Cardiac fibroblast (primary cell): ENCODE measurements around the gene HDAC9.
A peak's percentile ranks its signal among the peaks of the same experiment; 100 is the strongest.

ENCODE experiments used
- DNase-seq, 2 donors: peaks; one replicate each; pipeline versions ENCODE4 v3.0.0 to v3.0.0-alpha.2; 2010; ENCODE audit warnings: low read depth in 2 of 2
- H3K4me3 ChIP-seq, 2 donors: replicated peaks in 1 of 2; 1 replicate in 1 of 2; 2 replicates in 1 of 2; pipeline ENCODE4 v1.5.1; 2011; ENCODE audit warnings: low read depth in 2 of 2, low read length in 2 of 2, mild to moderate bottlenecking in 2 of 2, moderate library complexity in 1 of 2
- TF ChIP-seq, protein P1 (sequence below): IDR thresholded peaks from one replicate; pipeline ENCODE4 v1.5.1; 2011; ENCODE audit warnings: low read depth, mild to moderate bottlenecking, low read length, inconsistent platforms

HDAC9 gene

DNA sequence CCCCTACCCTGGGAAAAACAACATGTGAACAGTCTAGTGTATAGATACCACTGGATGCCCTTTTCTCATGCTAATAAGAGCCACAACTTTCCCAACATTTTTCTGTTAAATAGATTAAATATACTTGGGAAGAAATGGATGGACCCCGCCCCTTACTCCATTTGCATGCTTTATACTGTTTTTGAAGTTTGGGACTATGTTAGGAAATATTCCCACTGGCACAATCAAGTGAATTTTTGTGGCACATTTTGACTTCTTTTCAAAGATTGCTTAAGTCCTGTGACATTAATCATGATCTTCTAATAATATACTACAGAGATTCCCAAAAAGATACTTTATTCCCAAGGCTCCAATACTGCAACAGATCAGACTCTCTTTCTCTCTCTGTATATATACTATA, 405.3 kb downstream of the HDAC9 start:
- peak; percentile 24 to 39 for DNase-seq
- TF ChIP-seq, protein P1, sequence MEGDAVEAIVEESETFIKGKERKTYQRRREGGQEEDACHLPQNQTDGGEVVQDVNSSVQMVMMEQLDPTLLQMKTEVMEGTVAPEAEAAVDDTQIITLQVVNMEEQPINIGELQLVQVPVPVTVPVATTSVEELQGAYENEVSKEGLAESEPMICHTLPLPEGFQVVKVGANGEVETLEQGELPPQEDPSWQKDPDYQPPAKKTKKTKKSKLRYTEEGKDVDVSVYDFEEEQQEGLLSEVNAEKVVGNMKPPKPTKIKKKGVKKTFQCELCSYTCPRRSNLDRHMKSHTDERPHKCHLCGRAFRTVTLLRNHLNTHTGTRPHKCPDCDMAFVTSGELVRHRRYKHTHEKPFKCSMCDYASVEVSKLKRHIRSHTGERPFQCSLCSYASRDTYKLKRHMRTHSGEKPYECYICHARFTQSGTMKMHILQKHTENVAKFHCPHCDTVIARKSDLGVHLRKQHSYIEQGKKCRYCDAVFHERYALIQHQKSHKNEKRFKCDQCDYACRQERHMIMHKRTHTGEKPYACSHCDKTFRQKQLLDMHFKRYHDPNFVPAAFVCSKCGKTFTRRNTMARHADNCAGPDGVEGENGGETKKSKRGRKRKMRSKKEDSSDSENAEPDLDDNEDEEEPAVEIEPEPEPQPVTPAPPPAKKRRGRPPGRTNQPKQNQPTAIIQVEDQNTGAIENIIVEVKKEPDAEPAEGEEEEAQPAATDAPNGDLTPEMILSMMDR = no peak
- H3K4me3 ChIP-seq = no peak overlapping the region

DNA sequence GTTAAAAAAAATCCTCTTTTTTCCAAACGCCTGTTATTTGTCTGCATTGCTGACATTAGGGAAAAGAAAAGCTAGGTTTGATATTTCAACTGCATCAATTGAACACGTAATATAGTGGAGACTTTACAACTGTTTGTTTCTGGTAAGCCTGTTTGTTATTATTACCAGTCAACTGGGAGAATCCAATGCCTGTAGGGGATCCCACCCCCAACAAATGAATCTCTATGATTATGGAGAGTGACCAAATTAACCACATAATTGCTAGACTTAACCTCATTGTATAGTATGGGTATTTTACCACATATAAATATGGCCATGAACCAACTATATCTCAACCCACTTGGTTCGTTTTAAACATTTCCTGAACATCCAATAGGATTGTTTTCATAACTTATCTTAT, 405.8 kb downstream of the HDAC9 start:
- no peak for DNase-seq
- TF ChIP-seq, protein P1 = no peak

DNA sequence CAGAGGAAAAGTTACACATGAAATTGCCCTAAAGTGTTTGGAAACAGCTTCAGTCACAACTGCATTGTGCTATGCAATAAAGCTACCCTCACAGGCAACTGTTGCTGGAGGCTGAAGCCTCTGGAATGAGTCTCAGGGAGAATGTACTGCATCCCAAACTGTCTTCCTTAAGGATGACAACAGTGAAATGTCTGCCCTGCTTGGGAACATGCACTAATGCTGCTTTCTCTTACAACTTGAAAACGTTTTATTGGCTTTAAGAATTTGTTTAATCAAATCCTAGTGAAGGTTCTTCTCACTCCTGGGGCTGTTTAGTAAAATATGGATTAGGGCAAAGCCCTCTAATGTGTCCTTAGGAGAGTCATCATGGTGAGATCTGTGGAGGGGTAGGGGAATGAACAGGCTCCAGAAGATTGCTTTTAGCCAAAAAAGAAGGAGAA, 406.5 kb downstream of the HDAC9 start:
- no peak for DNase-seq
- TF ChIP-seq, protein P1 = no peak
- no peak overlapping the region for H3K4me3 ChIP-seq

More for the DNA sequence above, 405.8 kb downstream of the HDAC9 start:
- no peak overlapping the region for H3K4me3 ChIP-seq

DNA sequence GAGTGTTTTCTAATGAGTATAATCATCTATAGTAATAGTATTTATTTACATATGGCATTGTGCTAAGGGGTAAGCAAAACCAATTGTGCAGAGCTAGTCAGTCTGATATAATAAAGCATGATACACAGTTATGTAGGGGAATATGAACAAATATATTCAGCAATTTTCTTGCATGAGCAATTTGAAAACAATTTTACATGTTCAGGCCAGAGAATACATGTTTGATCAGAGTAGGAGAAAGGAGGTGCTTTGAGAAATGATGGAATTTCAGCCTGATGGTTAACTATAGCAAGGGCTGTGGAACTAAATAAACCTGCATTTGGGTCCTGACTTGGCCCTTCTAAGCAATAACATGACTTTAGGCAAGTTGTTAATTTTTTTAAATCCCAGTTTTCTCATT, 407.3 kb downstream of the HDAC9 start:
- TF ChIP-seq, protein P1 = no peak
- DNase-seq = no peak
- no peak overlapping the region for H3K4me3 ChIP-seq

DNA sequence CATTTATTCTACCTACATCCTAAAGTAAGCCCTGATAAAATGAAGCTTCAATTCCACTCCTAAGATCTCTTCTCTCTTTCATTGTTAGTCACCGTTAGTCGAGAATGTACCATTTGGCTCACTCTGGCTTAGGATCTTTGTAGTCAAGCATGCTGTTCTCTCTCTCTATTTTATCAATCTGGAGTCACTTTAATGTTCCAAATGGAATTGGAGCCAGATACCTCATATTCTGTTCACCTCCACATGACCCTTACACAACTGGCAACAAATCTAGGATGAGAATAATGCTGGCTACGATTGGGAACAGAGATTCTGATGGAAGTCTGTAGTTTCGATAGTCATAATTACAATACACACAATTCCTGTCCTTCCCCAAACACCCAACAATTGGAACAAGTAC, 408.1 kb downstream of the HDAC9 start:
- peak in 1 of 2 donors; percentile 39 for DNase-seq
- H3K4me3 ChIP-seq = no peak overlapping the region
- TF ChIP-seq, protein P1 = no peak

DNA sequence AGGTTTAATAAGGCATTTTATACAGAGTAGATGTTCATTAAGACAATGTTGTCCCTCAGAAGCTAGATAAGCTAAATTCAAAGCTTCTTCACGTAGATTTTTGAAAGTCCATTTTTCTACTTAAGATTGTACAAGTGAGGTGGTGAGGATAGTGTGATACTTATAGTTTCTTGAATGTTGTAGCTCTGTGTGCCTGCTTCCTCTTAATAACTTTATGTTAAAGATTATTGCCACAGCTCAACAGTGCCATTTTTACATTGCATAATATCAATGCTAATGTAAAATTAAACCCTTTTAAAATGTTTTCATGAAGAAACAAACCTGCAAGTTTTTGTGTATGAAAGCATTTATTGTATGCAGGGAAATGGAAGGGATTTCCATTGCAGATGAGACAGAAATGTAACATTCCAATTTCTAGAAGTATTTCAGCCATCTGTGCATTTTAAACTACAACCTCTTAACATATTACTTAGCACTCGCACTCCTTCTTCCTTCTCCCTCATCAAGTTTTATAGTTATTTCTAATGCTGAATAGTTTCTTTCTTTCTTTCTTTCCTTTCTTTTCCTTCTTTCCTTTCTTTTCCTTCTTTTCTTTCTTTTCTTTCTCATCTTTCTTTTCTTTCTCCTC, 409.9 kb downstream of the HDAC9 start:
- DNase-seq = no peak
- H3K4me3 ChIP-seq = no peak overlapping the region
- TF ChIP-seq, protein P1 = no peak

DNA sequence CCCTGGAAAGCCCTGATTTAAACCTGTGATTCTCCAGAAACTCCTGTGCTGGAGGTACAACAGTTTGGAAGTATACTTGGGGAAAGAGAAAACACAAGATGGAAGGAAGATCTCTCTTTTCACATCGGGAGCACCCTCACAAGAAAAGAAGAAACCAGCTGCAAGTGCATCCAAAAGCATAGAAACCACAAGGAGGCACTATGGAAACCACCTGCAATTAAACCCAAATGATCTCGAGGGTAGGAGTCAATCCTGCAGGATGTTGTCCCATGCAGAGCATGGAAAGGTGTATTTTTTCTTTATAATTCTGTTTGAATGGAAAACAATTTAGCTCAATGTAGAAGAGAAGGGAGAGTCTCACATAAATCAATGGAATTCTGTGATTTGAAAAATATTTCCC, 411.4 kb downstream of the HDAC9 start:
- peak in 1 of 2 donors; percentile 12 for DNase-seq
- TF ChIP-seq, protein P1 = no peak
- H3K4me3 ChIP-seq = no peak overlapping the region
